ENCODE data around the gene DAND5. TPM values are rescaled to one million over a fixed set of nuclear protein-coding genes. Genes with fewer than 3 reads are reported as not detected.
"Not testable (repeated sequence)": the region's sequence is repeated elsewhere in the genome, so short reads cannot be mapped to it uniquely, and the experiment has no call there.

Gene DAND5
- total RNA-seq, 2 experiments from 2014 or later, result not detected

- Mint-ChIP-seq H3K27ac (no peak overlapping the region), H3K27me3 (peaks cover 10% of the 10 kb centered on the region), H3K4me1 (ENCODE audit: low read depth) (peaks cover 4% of the 10 kb centered on the region), H3K36me3 (ENCODE audit: low read depth) (no peaks in the 10 kb centered on the region), H3K4me3 (no peak overlapping the region), H3K9me3 (no peaks in the 10 kb centered on the region)
- TF ChIP-seq, protein P1, sequence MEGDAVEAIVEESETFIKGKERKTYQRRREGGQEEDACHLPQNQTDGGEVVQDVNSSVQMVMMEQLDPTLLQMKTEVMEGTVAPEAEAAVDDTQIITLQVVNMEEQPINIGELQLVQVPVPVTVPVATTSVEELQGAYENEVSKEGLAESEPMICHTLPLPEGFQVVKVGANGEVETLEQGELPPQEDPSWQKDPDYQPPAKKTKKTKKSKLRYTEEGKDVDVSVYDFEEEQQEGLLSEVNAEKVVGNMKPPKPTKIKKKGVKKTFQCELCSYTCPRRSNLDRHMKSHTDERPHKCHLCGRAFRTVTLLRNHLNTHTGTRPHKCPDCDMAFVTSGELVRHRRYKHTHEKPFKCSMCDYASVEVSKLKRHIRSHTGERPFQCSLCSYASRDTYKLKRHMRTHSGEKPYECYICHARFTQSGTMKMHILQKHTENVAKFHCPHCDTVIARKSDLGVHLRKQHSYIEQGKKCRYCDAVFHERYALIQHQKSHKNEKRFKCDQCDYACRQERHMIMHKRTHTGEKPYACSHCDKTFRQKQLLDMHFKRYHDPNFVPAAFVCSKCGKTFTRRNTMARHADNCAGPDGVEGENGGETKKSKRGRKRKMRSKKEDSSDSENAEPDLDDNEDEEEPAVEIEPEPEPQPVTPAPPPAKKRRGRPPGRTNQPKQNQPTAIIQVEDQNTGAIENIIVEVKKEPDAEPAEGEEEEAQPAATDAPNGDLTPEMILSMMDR (IDR thresholded peaks at IDR 0.05), result no peak
- DNase-seq, result no peak
- POLR2A ChIA-PET, result no interaction called here
- intact Hi-C loops (cut with micrococcal nuclease), result loop anchor here (5.0 kb wide), 1 partner anchor 88 kb away; no protein-coding TSS in a partner anchor
- ATAC-seq, result no peak
- CTCF ChIA-PET, result interaction anchor here (6.6 to 12.9 kb wide), 4 partner anchors 9 to 120 kb away, joined by 95 to 160 read pairs (median 135); no protein-coding TSS in a partner anchor
Measured at GRCh38 chr19:12974301-12975220, 5.2 kb downstream of the DAND5 start.

DNA sequence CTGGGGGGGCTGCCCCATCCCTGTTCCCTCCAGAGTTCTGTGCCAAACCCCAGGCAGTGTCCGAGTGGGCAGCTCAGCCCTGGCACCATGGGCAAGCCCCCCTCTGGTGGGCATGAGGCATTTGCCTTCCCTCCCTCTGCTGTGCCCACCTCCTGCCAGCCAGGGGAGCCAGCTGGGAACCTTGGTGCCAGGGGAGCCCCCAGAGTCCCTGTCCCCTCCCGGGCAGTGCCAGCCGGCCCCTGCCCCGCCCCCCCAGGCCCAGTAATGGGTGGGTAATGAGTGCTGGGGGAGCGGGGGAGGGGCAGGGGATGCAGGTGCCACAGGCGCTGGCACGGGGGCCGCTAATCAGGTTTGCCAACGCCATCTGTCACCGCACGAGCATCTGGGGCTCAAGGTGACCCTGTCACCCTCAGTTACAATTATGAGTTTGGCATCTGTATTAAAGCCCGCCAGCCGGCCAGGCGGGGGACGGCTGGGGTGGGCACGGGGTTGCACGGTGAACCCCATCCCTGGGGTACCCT lies 5.9 kb downstream of the DAND5 start:
- ChIA-PET CTCF (interaction anchor here (1.4 to 12.9 kb wide), 6 partner anchors 10 to 119 kb away, joined by 4 to 160 read pairs (median 106); no protein-coding TSS in a partner anchor), POLR2A (no interaction called here)
- TF ChIP-seq, protein P1 (IDR thresholded peaks at IDR 0.05), result no peak
- H3K27me3 Mint-ChIP-seq, result peaks cover 10% of the 10 kb centered on the region
- no peaks in the 10 kb centered on the region for H3K9me3 Mint-ChIP-seq
- intact Hi-C loops (cut with micrococcal nuclease), result loop anchor here (5.0 kb wide), 1 partner anchor 87 kb away; no protein-coding TSS in a partner anchor
- ATAC-seq (no peak), DNase-seq (no peak)
- H3K27ac Mint-ChIP-seq, result no peak overlapping the region
- no peaks in the 10 kb centered on the region for H3K36me3 Mint-ChIP-seq (ENCODE audit: low read depth)
- peaks cover under 1% of the 10 kb centered on the region for H3K4me1 Mint-ChIP-seq (ENCODE audit: low read depth)
- H3K4me3 Mint-ChIP-seq, result no peak overlapping the region

DNA sequence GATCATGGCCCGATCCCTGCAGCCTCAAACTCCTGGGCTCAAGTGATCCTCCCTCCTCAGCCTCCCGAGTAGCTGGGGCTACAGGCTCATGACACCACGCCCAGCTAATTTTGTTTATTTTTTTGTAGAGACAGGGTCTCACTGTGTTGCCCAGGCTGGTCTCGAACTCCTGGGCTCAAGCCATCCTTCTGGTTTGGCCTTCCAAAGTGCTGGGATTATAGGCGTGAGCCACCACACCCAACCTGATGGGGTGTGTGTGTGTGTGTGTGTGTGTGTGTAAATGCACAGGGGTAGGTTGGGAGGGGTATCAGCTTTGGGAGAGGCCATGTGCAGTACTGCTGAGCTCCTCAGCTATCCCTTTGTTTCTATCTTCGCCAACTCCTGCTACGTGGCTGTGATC lies 6.7 kb downstream of the DAND5 start:
- H3K4me1 Mint-ChIP-seq (ENCODE audit: low read depth); ATAC-seq; H3K9me3 Mint-ChIP-seq; DNase-seq; H3K36me3 Mint-ChIP-seq (ENCODE audit: low read depth); H3K27me3 Mint-ChIP-seq; POLR2A ChIA-PET; H3K4me3 Mint-ChIP-seq; H3K27ac Mint-ChIP-seq: not testable (repeated sequence)
- intact Hi-C loops (cut with micrococcal nuclease), result loop anchor here (5.0 kb wide), 1 partner anchor 86 kb away; no protein-coding TSS in a partner anchor
- CTCF ChIA-PET, result interaction anchor here (1.1 to 12.9 kb wide), 11 partner anchors 8 to 301 kb away, joined by 4 to 160 read pairs (median 22); no protein-coding TSS in a partner anchor

GRCh38 chr19:12979974-12980373 lies 10.6 kb downstream of the DAND5 start:
- H3K36me3 Mint-ChIP-seq (ENCODE audit: low read depth), result no peaks in the 10 kb centered on the region
- no peak overlapping the region for H3K4me3 Mint-ChIP-seq
- ChIA-PET CTCF (interaction anchor here (4.0 to 12.9 kb wide), 5 partner anchors 15 to 125 kb away, joined by 22 to 160 read pairs (median 116); no protein-coding TSS in a partner anchor), POLR2A (no interaction called here)
- no peaks in the 10 kb centered on the region for H3K9me3 Mint-ChIP-seq
- peaks cover 11% of the 10 kb centered on the region for H3K27me3 Mint-ChIP-seq
- peaks cover 2% of the 10 kb centered on the region for H3K4me1 Mint-ChIP-seq (ENCODE audit: low read depth)
- intact Hi-C loops (cut with micrococcal nuclease), result loop anchor here (5.0 to 10.0 kb wide), 2 partner anchors 55 to 82 kb away; no protein-coding TSS in a partner anchor
- DNase-seq (no peak), ATAC-seq (no peak)
- no peak overlapping the region for H3K27ac Mint-ChIP-seq
- TF ChIP-seq, protein P1 (IDR thresholded peaks at IDR 0.05), result no peak

DNA sequence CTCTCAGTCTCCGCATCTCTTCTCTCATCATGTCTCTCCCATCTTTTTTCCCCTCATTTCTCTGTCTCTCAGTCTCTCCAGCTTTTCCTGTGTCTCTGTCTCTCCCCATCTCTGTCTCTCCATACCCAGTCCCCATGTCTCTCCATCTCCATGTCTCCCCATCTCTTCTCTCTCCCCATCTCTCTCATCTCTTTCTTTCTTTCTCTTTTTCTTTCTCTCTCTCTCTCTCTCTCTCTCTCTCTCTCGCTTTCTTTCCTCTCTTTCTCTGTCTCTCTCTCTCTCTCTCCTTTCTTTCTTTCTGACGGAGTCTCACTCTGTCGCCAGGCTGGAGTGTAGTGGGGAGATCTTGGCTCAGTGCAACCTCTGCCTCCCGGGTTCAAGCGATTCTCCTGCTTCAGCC lies 13.3 kb downstream of the DAND5 start:
- CTCF ChIA-PET, result interaction anchor here (0.9 to 12.9 kb wide), 7 partner anchors 11 to 111 kb away, joined by 3 to 154 read pairs (median 7); no protein-coding TSS in a partner anchor
- H3K9me3 Mint-ChIP-seq, result no peaks in the 10 kb centered on the region
- TF ChIP-seq, protein P1 (IDR thresholded peaks at IDR 0.05), result no peak
- no peak overlapping the region for H3K4me3 Mint-ChIP-seq
- POLR2A ChIA-PET, result interaction anchor here (0.7 to 1.2 kb wide), 3 partner anchors 17 to 359 kb away, joined by 3 to 4 read pairs (median 3); no protein-coding TSS in a partner anchor
- H3K36me3 Mint-ChIP-seq (ENCODE audit: low read depth), result no peaks in the 10 kb centered on the region
- H3K4me1 Mint-ChIP-seq (ENCODE audit: low read depth), result peaks cover 2% of the 10 kb centered on the region
- H3K27me3 Mint-ChIP-seq, result peaks cover 7% of the 10 kb centered on the region
- ATAC-seq (no peak), DNase-seq (no peak)
- H3K27ac Mint-ChIP-seq, result no peak overlapping the region
- intact Hi-C loops (cut with micrococcal nuclease), result loop anchor here (2.0 to 10.0 kb wide), 2 partner anchors 52 to 112 kb away; no protein-coding TSS in a partner anchor

All from activated CD8-positive, alpha-beta T cell treated with anti-CD3 and anti-CD28 coated beads for 36 hours (primary cell).